Lower leg skin (tissue), 3 donors: ENCODE results near the gene LARP7.

Source experiments
- POLR2A ChIP-seq, 2 donors: fragments of 450-650 bp; IDR thresholded peaks; one replicate each; pipeline ENCODE4 v1.6.1; 2016 to 2017; ENCODE audit warnings: antibody characterized with exemption in 2 of 2, mild to moderate bottlenecking in 1 of 2, moderate library complexity in 1 of 2
- TF ChIP-seq, protein P1 (sequence below), 3 donors: fragments of 450-650 bp; IDR thresholded peaks; one replicate each; pipeline ENCODE4 v1.5.1; 2016; ENCODE audit warnings: antibody characterized with exemption in 3 of 3, mild to moderate bottlenecking in 3 of 3, moderate library complexity in 2 of 3

DNA sequence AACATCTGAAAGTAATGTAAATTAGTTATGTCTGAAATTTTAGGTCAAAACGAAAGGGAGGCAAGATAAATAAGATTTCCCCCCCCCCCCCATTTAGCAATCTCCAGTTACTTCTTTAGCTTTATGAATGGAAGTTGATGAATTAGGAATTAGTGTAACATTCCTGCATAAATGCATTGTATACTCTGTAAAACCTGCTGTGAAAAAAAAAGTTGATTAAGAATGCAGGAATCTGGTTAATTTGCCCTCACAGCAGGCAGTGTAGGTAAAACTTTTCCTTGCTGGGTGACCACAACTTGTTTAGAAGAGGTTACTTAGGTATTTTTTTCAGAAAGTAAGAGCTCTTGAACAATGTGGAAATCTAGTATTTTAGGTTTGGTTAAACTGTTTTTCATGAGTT lies 15.3 kb downstream of the LARP7 start:
- TF ChIP-seq, protein P1, sequence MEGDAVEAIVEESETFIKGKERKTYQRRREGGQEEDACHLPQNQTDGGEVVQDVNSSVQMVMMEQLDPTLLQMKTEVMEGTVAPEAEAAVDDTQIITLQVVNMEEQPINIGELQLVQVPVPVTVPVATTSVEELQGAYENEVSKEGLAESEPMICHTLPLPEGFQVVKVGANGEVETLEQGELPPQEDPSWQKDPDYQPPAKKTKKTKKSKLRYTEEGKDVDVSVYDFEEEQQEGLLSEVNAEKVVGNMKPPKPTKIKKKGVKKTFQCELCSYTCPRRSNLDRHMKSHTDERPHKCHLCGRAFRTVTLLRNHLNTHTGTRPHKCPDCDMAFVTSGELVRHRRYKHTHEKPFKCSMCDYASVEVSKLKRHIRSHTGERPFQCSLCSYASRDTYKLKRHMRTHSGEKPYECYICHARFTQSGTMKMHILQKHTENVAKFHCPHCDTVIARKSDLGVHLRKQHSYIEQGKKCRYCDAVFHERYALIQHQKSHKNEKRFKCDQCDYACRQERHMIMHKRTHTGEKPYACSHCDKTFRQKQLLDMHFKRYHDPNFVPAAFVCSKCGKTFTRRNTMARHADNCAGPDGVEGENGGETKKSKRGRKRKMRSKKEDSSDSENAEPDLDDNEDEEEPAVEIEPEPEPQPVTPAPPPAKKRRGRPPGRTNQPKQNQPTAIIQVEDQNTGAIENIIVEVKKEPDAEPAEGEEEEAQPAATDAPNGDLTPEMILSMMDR (IDR thresholded peaks at IDR 0.05), result no peak
- no peak for TF ChIP-seq POLR2A (IDR thresholded peaks at IDR 0.05)
